Endothelial cell of umbilical vein (primary cell): ENCODE measurements around the gene TEKTIP1. TPM values are rescaled to one million over a fixed set of nuclear protein-coding genes. Genes with fewer than 3 reads are reported as not detected.

Experiments
- BruUV-seq: library from RNA; stranded (reverse); fragments of 400-500 nt; replicated peaks from 2 replicates; lab custom pipeline; 2021; lab: Mats Ljungman, UMichigan
- CTCF ChIA-PET: fragments of 300-600, 350-600 bp; sonication (Branson Sonifier 250); formaldehyde crosslinking; loops from one replicate; lab custom pipeline; 2021; ENCODE audit warnings: antibody characterized with exemption, inconsistent platforms; lab: Charles Lee
- POLR2A ChIA-PET: fragments of 300-600, 350-600 bp; sonication (Branson Sonifier 250); formaldehyde crosslinking; loops from one replicate; lab custom pipeline; 2021; ENCODE audit warnings: antibody characterized with exemption, inconsistent platforms; lab: Charles Lee
- DNase-seq: peaks from one replicate; pipeline ENCODE4 v3.0.0-alpha.2; 2011; ENCODE audit warnings: low read depth, low spot score
- FAIRE-seq: peaks from 2 replicates; lab custom pipeline; 2011; peaks lifted over from hg19 to GRCh38; lab: Jason Lieb, UNC
- H2AFZ ChIP-seq: 2 replicates; pipeline ENCODE4 v1.6.0; 2012; ENCODE audit warnings: low read depth, low read length, control low read depth, inconsistent platforms
- H3K27ac ChIP-seq: 2 replicates; pipeline ENCODE4 v1.5.1; 2011; ENCODE audit warnings: low read depth, mild to moderate bottlenecking, control low read depth, low read length, moderate library complexity; ENCODE audit not compliant: insufficient read depth
- H3K27me3 ChIP-seq, 2 experiments: 2 replicates each; pipeline versions ENCODE4 v1.6.0 to v1.6.1; 2011; ENCODE audit warnings: low read length in 2 of 2, mixed read lengths in 1 of 2; ENCODE audit not compliant: control insufficient read depth in 2 of 2, insufficient read depth in 2 of 2
- H3K36me3 ChIP-seq, 2 experiments: 2 replicates in 1 of 2; 3 replicates in 1 of 2; pipeline ENCODE4 v1.5.1; 2011; ENCODE audit warnings: low read length in 2 of 2, mild to moderate bottlenecking in 1 of 2, moderate library complexity in 1 of 2; ENCODE audit not compliant: control insufficient read depth in 2 of 2, insufficient read depth in 2 of 2; ENCODE audit errors: extremely low read depth in 1 of 2
- H3K4me1 ChIP-seq: 3 replicates; pipeline ENCODE4 v1.5.1; 2011; ENCODE audit warnings: mild to moderate bottlenecking, low read length; ENCODE audit not compliant: control insufficient read depth, insufficient read depth; ENCODE audit errors: extremely low read depth
- H3K4me2 ChIP-seq: 2 replicates; pipeline ENCODE4 v1.6.1; 2011; ENCODE audit warnings: low read length, control low read depth, mixed read lengths; ENCODE audit not compliant: insufficient read depth
- H3K4me3 ChIP-seq, 3 experiments: fragments of 200-600 bp in 1 of 3; sonication (generic), shearing (Covaris generic) in 1 of 3; replicated peaks in 1 of 3; 2 replicates each; pipeline ENCODE4 v1.5.1; 2011 to 2016; ENCODE audit warnings: control low read depth in 3 of 3, low read length in 3 of 3, mild to moderate bottlenecking in 2 of 3, inconsistent platforms in 1 of 3, low read depth in 1 of 3, moderate library complexity in 1 of 3; ENCODE audit not compliant: insufficient read depth in 1 of 3
- H3K79me2 ChIP-seq: 2 replicates; pipeline ENCODE4 v1.6.0; 2012; ENCODE audit warnings: low read length, inconsistent platforms; ENCODE audit not compliant: control insufficient read depth, insufficient read depth
- H3K9ac ChIP-seq: replicated peaks from 2 replicates; pipeline ENCODE3; 2011; ENCODE audit warnings: low read length, control low read depth; ENCODE audit not compliant: insufficient read depth; ENCODE audit errors: extremely low read depth
- H3K9me1 ChIP-seq: replicated peaks from 3 replicates; pipeline ENCODE4 v1.6.0; 2011; ENCODE audit warnings: mild to moderate bottlenecking, low read length; ENCODE audit not compliant: control insufficient read depth, insufficient read depth; ENCODE audit errors: extremely low read depth
- H3K9me3 ChIP-seq: replicated peaks from 2 replicates; pipeline ENCODE4 v1.5.1; 2012; ENCODE audit warnings: low read length, inconsistent platforms; ENCODE audit not compliant: control insufficient read depth, insufficient read depth
- H4K20me1 ChIP-seq: replicated peaks from 2 replicates; pipeline ENCODE3; 2011; ENCODE audit warnings: mild to moderate bottlenecking, low read length; ENCODE audit not compliant: control insufficient read depth, insufficient read depth; ENCODE audit errors: extremely low read depth
- EZH2 ChIP-seq: IDR thresholded peaks from 2 replicates; pipeline ENCODE4 v1.6.1; 2012; ENCODE audit warnings: borderline replicate concordance, low read depth, mild to moderate bottlenecking, moderate library complexity, low read length, inconsistent platforms; ENCODE audit not compliant: severe bottlenecking
- FOS ChIP-seq: IDR thresholded peaks from 2 replicates; pipeline ENCODE4 v1.6.1; 2011; ENCODE audit warnings: mild to moderate bottlenecking, low read length, moderate library complexity, borderline replicate concordance; ENCODE audit not compliant: insufficient read depth
- GATA2 ChIP-seq: IDR thresholded peaks from 2 replicates; pipeline ENCODE4 v1.7.0; 2011; ENCODE audit warnings: low read depth, mild to moderate bottlenecking, moderate library complexity, mixed read lengths, low read length; ENCODE audit not compliant: insufficient read length, insufficient read depth
- JUN ChIP-seq: IDR thresholded peaks from 2 replicates; pipeline ENCODE4 v1.6.1; 2011; ENCODE audit warnings: borderline replicate concordance, low read depth; ENCODE audit not compliant: insufficient read length, insufficient read depth
- MAX ChIP-seq: IDR thresholded peaks from 2 replicates; pipeline ENCODE4 v1.6.1; 2011; ENCODE audit not compliant: insufficient read depth, insufficient read length
- MYC ChIP-seq: IDR thresholded peaks from one replicate; pipeline ENCODE4 v1.6.1; 2011; ENCODE audit warnings: mild to moderate bottlenecking, low read depth, low read length
- POLR2A ChIP-seq: IDR thresholded peaks from 2 replicates; pipeline ENCODE4 v1.6.1; 2012; ENCODE audit warnings: low read depth, mild to moderate bottlenecking, control low read depth, low read length
- POLR2AphosphoS5 ChIP-seq: IDR thresholded peaks from 2 replicates; pipeline ENCODE4 v1.6.1; 2012; ENCODE audit warnings: low read depth, mild to moderate bottlenecking, control low read depth, low read length, moderate library complexity; ENCODE audit not compliant: insufficient read depth
- dilution Hi-C: fragments of 300-500 bp; cut with MboI; formaldehyde crosslinking; loops from one replicate; pipeline ENCODE4 v1.15.0; 2019; ENCODE audit warnings: low sequenced_read_pairs; ENCODE audit not compliant: extremely low pct_ligation_motif_present
- intact Hi-C: fragments of 100-400 bp; cut with micrococcal nuclease; formaldehyde crosslinking; loops from one replicate; pipeline ENCODE4 v1.10.0; 2022
- polyA plus RNA-seq, 4 experiments: library from polyadenylated mRNA; depleted of rRNA in 3 of 4; stranded (reverse) in 3 of 4; unstranded in 1 of 4; fragments of >200 nt; gene quantifications; 2 replicates each; pipeline versions ENCODE4 v1.2.1 to v1.2.3, GENCODE V29; 2011 to 2012; ENCODE audit warnings: missing spikeins in 1 of 4
- total RNA-seq: library from RNA; stranded (reverse); gene quantifications from 2 replicates; pipeline ENCODE4 v1.2.3, GENCODE V29; 2021
- TF ChIP-seq, protein P1 (sequence below), 2 donors: IDR thresholded peaks; 1 replicate in 1 of 2; 2 replicates in 1 of 2; pipeline ENCODE4 v1.5.1; 2011; ENCODE audit warnings: low read length in 2 of 2, mild to moderate bottlenecking in 2 of 2, moderate library complexity in 2 of 2, control low read depth in 1 of 2, inconsistent platforms in 1 of 2, low read depth in 1 of 2; ENCODE audit not compliant: insufficient read depth in 1 of 2; ENCODE audit errors: extremely low read depth in 1 of 2

Gene TEKTIP1
- total and polyA plus RNA-seq, 2 donors (not counting 3 experiments of a cell fraction or from before 2014, with no cell fraction given) = 0.73 TPM; not detected in 1

DNA sequence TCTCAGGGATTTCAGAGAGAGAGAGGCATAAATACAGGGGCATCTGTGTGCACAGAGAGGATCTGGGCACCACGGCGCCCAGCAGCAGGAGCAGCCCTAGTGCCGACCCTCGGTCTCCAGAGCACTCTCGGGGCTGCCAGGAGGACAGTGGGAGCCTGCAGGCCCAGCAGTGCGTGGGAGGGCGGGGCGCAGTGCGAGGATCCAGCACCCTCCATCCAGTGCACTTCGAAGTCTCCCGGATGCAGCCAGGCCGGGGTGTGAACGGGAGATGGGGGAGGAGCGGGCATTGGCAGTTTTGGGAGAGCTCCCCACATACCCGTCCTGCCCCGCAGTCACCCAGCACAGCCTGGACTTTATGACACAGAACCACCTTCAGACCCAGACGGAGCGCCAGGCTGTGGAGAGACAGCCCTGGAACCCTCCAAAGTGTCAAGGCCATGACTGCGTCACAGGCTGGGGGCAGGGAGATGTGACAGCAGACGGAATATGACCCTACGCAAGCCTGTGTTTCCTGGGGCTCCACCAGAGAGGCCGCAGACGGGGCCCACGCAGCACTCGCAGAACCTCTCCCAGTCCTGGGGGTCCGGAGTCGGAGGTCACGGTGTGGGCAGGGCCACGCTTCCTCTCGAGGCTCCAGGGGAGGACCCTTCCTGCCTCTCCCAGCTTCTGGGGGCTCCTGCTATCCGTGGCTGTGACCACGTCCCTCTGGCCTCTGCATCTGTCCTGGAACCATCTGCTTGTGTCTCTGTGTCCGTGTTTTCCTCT is 14.7 kb upstream of the TEKTIP1 start:
- ChIA-PET CTCF (no interaction called here), POLR2A (no interaction called here)
- Histone ChIP-seq H3K9me3 (no peaks in the 10 kb centered on the region), H3K36me3 (peaks cover 0 to 49% of the 10 kb centered on the region in 2 experiments), H3K27ac (no peak overlapping the region), H4K20me1 (no peaks in the 10 kb centered on the region), H3K4me2 (no peak overlapping the region), H3K27me3 (no peaks in the 10 kb centered on the region), H3K4me1 (no peaks in the 10 kb centered on the region), H3K79me2 (peaks cover 27% of the 10 kb centered on the region), H2AFZ (no peak overlapping the region), H3K9me1 (no peaks in the 10 kb centered on the region), H3K4me3 (no peak overlapping the region), H3K9ac (no peak overlapping the region)
- dilution Hi-C loops = no loop called here
- no peak for TF ChIP-seq GATA2
- no peak for TF ChIP-seq POLR2AphosphoS5
- no peak for TF ChIP-seq FOS
- no peak for TF ChIP-seq POLR2A
- no TSS peak for BruUV-seq
- no peak for FAIRE-seq
- intact Hi-C loops = no loop called here
- DNase-seq = no peak

- DNase-seq (no peak), FAIRE-seq (no peak)
- Histone ChIP-seq H2AFZ (no peak overlapping the region), H3K4me1 (no peaks in the 10 kb centered on the region), H3K9me1 (no peaks in the 10 kb centered on the region), H3K9ac (no peak overlapping the region), H3K4me3 (no peak overlapping the region), H3K9me3 (no peaks in the 10 kb centered on the region), H3K27me3 (no peaks in the 10 kb centered on the region), H3K79me2 (peaks cover 20% of the 10 kb centered on the region), H3K27ac (no peak overlapping the region), H3K36me3 (peaks cover 0 to 44% of the 10 kb centered on the region in 2 experiments), H3K4me2 (no peak overlapping the region), H4K20me1 (no peaks in the 10 kb centered on the region)
- ChIA-PET POLR2A (no interaction called here), CTCF (no interaction called here)
- TF ChIP-seq, protein P1, sequence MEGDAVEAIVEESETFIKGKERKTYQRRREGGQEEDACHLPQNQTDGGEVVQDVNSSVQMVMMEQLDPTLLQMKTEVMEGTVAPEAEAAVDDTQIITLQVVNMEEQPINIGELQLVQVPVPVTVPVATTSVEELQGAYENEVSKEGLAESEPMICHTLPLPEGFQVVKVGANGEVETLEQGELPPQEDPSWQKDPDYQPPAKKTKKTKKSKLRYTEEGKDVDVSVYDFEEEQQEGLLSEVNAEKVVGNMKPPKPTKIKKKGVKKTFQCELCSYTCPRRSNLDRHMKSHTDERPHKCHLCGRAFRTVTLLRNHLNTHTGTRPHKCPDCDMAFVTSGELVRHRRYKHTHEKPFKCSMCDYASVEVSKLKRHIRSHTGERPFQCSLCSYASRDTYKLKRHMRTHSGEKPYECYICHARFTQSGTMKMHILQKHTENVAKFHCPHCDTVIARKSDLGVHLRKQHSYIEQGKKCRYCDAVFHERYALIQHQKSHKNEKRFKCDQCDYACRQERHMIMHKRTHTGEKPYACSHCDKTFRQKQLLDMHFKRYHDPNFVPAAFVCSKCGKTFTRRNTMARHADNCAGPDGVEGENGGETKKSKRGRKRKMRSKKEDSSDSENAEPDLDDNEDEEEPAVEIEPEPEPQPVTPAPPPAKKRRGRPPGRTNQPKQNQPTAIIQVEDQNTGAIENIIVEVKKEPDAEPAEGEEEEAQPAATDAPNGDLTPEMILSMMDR (IDR thresholded peaks at IDR 0.05; ENCODE audit: extremely low read depth in 1 of 2, insufficient read depth in 1 of 2, low read depth in 1 of 2, low read length in 2 of 2) = no peak
- no peak for TF ChIP-seq POLR2AphosphoS5
- no peak for TF ChIP-seq FOS
- TF ChIP-seq MAX = no peak
- TF ChIP-seq JUN = no peak
- no peak for TF ChIP-seq MYC
- TF ChIP-seq EZH2 = no peak
- no peak for TF ChIP-seq POLR2A
- no peak for TF ChIP-seq GATA2
- intact Hi-C loops (no loop called here), dilution Hi-C loops (no loop called here)
- no TSS peak for BruUV-seq
These were observed 14.0 kb upstream of the TEKTIP1 start for GRCh38 chr19:3524904-3525451.
